ENCODE results near the gene FUBP3.

The FUBP3 gene

DNA sequence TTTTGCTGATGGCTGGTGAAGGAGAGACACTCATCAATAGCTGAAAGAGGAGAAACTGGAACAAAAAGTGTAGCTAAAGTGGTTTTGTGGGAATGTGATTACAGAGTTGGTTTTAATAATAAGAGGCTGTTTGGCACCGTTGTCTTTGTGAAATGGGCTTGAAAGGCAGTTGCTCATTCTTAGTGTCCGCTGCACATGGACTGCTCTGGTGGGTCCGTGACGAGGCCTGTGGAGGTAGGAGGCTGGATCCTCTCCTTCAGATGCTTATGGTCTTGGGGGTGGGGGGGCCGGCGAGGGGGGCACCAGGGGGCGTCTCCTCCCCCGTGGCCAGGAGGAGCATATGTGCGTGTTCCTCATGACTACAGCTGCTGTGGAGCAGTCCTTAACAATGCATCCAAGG, 29.8 kb downstream of the FUBP3 start:
- DNase-seq, result no peak

DNA sequence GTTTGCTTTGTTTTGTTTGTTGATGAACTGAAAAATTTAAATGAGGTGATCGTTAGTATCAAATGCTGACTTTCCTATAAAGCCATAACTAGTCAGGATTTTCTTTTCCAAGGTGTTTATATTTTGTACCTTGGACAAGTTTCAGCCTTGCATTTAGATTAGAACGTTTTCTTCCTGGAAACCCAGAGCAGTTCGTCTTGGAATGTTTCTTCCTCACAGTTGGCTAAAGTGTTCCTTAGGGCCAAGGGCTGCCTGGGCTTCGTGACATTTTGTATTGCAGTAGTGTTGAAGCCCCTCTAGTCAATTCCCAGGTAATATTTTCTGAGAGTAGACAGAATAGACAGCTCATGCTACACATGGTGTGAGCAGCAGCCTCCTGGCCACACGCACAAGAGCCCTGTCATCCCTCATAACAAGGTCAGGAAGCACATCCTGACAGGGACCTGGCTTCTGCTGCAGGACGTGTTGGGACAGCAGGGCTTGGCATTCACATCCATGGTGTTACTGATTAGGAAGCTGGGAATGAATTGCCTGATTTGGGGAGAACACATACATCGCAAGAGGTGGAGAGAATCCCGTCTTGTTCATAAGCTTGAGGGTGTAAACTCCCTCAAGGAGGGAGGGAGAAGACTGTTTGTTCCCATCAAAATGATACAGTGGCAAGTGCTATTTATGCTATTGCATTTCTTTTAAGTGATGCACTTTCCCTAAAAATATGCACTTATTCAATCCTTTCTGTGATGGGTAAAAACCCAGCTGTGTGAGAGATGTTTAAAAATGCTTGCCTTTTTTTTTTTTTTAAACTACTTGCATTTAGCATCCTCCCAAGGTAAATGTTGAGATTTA, 31.7 kb downstream of the FUBP3 start:
- no peak for DNase-seq

DNA sequence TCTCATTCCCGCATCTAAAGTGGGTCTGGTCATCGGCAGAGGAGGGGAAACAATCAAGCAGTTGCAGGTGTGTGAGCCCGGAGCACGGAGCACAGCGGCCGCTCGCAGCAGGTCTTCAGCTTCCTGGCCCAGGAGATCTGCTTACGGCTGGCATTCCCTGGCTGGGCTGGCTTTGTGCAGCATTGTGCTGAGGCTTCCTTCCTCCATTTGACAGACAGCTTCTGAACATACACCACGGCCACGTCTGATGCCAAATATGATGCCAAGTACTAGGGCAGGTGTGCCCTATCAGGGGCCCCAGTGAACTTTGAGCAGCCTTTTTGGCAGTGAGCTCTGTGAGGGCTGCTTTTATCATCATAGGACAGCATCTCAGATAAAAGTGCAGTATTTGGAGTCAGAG, 37.1 kb downstream of the FUBP3 start:
- DNase-seq, result no peak

GRCh38 chr9:130623466-130623865, 44.1 kb downstream of the FUBP3 start:
- DNase-seq, result no peak

DNA sequence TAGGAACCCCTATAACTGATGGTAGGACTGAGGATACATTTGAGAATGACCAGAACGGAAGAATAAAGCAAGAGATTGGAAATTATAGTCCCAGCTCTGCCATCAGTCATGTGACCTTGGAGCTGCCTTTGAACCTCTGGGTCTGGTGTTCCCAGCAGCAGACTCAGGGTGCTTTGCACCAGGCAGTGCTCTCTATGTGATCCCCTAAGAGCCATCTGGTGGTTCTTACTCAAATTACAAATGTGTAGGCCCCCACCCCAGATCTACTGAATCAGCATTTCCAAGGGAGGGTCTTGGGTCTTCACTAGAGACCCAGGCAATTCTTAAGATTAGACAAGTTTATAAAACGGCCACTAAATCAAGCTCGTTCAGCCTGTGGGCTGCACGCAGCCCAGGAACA, 44.8 kb downstream of the FUBP3 start:
- no peak for DNase-seq

DNA sequence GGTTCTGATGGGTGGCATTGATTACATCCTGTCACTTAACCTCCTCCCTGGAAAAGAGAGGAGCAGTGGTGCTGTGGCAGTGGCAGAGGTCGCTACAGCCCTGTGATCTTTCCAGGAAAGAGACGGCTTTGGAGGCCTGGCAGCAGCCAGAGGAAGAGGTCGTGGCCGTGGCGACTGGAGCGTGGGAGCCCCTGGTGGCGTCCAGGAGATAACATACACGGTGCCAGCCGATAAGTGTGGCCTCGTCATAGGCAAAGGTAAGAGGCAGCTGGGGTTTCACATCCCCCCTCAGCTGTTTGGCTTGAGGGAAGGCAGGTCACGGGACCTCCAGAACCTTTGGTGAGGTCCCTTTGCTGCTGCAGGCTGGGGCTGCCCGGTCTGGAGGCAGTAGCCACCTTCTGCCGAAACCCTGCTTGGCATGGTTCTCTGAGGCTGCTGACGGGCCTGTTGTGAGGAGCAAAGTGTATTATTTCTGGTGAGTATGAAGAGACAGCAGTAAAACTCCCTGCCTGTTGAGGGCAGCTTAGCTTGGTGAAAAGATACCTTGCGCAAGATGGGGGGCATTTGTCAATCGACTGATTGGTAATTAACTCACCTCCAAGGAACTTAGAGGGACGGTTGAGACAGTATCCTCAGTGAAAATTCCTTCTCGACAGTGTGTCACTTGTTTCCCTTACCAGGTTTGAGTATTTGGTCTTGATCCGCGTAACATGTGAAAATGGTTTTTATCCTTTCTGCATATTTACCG, 47.0 kb downstream of the FUBP3 start:
- DNase-seq, result no peak

- DNase-seq, result peak in 1 of 2 donors; percentile 29
Measured at GRCh38 chr9:130627051-130627450, 47.7 kb downstream of the FUBP3 start.

GRCh38 chr9:130627896-130628792, 48.8 kb downstream of the FUBP3 start:
- no peak for DNase-seq

DNA sequence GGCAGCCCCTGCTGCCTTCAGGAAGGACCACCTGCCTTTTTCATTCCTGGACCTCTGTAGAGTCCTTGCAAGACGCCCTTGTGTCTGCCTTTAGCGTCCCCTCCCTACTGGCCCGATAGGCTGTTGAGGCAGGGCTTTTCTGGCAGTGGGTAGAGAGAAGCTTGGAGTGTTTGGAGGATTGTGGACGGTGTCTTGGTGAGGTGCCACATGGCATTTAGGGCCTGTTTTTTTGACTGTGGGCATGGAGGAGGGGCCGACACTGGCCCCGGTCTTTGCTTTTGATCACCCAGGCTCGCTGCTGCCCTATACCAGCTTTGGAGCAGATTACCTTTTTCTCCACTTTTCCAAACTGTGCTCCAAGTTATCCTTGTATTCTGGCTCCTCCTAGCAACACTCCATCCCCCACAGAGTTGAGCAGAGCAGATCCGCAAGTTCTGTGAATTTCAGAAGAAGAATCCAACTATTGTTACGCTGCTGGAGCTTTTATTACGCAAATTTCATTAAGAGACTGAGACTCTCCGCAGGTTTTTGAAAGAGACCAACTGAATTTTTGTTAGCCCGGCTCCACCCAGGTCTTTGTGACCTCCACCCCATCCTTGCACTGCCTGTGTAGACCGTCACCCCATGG, 50.2 kb downstream of the FUBP3 start:
- peak in 1 of 2 donors; percentile 28 for DNase-seq

- no peak for DNase-seq
Measured at GRCh38 chr9:130630071-130630450, 50.7 kb downstream of the FUBP3 start.

DNA sequence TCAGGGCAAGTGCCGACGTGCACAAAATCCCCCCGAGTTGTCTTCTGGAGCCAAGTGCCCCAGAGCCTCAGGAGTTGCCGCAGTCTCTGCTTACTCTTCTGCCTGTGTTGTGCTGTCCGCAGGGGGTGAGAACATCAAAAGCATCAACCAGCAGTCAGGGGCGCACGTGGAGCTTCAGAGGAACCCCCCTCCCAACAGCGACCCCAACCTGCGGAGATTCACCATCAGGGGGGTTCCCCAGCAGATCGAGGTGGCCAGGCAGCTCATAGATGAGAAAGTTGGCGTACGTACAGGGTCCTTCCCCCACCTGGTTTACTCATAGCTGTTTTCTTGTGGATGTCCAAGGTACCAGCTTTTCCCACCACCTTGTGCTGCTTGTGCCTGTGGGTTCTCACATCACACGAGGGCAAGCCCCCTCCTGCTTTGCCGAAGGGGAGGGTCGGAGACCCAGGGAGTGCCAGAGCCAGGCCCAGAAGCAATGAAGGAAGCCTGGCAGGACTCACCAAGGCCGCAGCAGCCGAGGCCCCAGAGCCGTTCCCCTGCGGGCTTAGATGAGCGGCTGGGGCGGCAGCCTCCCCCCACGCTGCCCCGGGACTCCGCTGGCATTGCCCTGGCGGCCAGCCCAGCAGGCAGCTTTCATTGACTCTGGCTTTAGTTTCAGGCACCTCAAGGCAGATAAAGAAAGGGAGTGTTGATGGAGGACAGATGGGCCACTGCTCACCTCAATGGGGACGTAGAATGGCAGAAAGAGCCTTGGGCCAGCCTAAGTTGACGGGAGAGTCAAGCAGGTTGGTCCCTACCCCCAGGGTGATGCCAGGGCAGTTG, 51.3 kb downstream of the FUBP3 start:
- DNase-seq, result peak in 1 of 2 donors; percentile 7

GRCh38 chr9:130631331-130632080, 52.1 kb downstream of the FUBP3 start:
- no peak for DNase-seq

- no peak for DNase-seq
Measured at GRCh38 chr9:130632081-130632710, 52.8 kb downstream of the FUBP3 start.

GRCh38 chr9:130632841-130633240, 53.5 kb downstream of the FUBP3 start:
- no peak for DNase-seq

- DNase-seq, result no peak
Measured at GRCh38 chr9:130633336-130634190, 54.2 kb downstream of the FUBP3 start.

DNA sequence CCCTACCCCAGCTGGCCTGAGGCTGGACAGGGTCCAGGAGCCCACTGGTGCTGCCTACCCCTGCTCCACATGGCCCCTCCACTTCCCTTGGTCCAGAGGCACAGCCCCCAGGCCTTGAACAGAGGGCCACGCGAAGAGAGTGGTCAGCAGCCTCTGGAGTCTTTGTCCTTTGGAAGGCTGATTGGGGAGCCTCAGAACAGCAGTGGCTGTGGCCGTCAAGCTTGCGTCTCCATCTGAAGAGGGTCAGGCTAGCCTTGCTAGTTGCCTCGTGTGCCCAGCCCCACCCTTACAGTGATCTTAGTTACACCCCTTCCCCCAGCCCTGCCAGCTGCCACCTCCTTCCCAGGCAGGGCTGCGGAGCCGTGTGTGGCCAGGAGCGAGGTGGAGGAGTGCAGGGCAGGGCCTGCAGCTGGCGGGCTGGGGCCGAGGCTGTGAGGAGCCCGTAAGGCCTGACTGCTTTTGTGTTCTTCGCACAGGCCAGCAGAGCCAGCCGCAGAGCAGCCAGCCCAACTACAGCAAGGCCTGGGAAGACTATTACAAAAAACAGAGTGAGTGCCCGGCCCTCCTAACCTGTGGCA, 54.9 kb downstream of the FUBP3 start:
- DNase-seq, result no peak

GRCh38 chr9:130634801-130635200, 55.4 kb downstream of the FUBP3 start:
- no peak for DNase-seq

- DNase-seq, result no peak
Measured at GRCh38 chr9:130635306-130635705, 55.9 kb downstream of the FUBP3 start.

Data from hippocampal formation (tissue), 2 donors.